HepG2 (cell line): ENCODE data around the gene ZNF627. TPM values are rescaled to one million over a fixed set of nuclear protein-coding genes. Genes with fewer than 3 reads are reported as not detected.

Source experiments
- ARID4A ChIP-seq: sonication (generic); formaldehyde crosslinking; IDR thresholded peaks from 2 replicates; pipeline ENCODE4 v1.5.0; 2020; ENCODE audit warnings: mild to moderate bottlenecking, missing genetic modification reagents, borderline replicate concordance
- E2F1 ChIP-seq: sonication (generic); formaldehyde crosslinking; IDR thresholded peaks from 2 replicates; pipeline ENCODE4 v1.5.0; 2020; ENCODE audit warnings: missing genetic modification reagents
- ELK4 ChIP-seq: sonication (generic); formaldehyde crosslinking; IDR thresholded peaks from 2 replicates; pipeline ENCODE4 v1.9.0; 2021; ENCODE audit warnings: missing genetic modification reagents, borderline replicate concordance
- FOXJ3 ChIP-seq: sonication (generic); formaldehyde crosslinking; IDR thresholded peaks from 2 replicates; pipeline ENCODE4 v1.4.0; 2020; ENCODE audit warnings: missing genetic modification reagents, mild to moderate bottlenecking, borderline replicate concordance
- JUN ChIP-seq: sonication (generic); formaldehyde crosslinking; IDR thresholded peaks from 2 replicates; pipeline ENCODE4 v1.4.0; 2020; ENCODE audit warnings: mild to moderate bottlenecking, missing genetic modification reagents
- MATR3 ChIP-seq: sonication (generic); formaldehyde crosslinking; IDR thresholded peaks from 2 replicates; pipeline ENCODE4 v1.4.0; 2020; ENCODE audit warnings: missing genetic modification reagents
- POGK ChIP-seq: sonication (generic); formaldehyde crosslinking; conservative IDR thresholded peaks from 2 replicates; pipeline ENCODE4 v1.8.0; 2022; ENCODE audit warnings: mild to moderate bottlenecking, moderate library complexity, missing genetic modification reagents
- TFDP1 ChIP-seq: IDR thresholded peaks from 2 replicates; pipeline ENCODE4 v1.6.1; 2016; ENCODE audit warnings: missing compliant biosample characterization, missing genetic modification reagents, borderline replicate concordance
- ZBTB39 ChIP-seq: sonication (generic); formaldehyde crosslinking; IDR thresholded peaks from 2 replicates; pipeline ENCODE4 v1.5.0; 2020; ENCODE audit warnings: missing genetic modification reagents
- ZNF816 ChIP-seq: sonication (generic); formaldehyde crosslinking; IDR thresholded peaks from 2 replicates; pipeline ENCODE4 v1.8.0; 2022; ENCODE audit warnings: missing genetic modification reagents, mild to moderate bottlenecking, borderline replicate concordance
- polyA plus RNA-seq, 8 experiments: library from polyadenylated mRNA; depleted of rRNA in 3 of 8; stranded (reverse) in 7 of 8; unstranded in 1 of 8; fragments of >200 nt; fragmentation: Illumina TruSeq in 4 of 8; extraction: Trizol in 4 of 8; gene quantifications; 2 replicates each; pipeline versions ENCODE4 v1.2.1 to v1.2.3, GENCODE V29; 2011 to 2016; ENCODE audit warnings: low read depth in 4 of 8, missing spikeins in 1 of 8, mixed read lengths in 1 of 8; ENCODE audit not compliant: insufficient read depth in 1 of 8
- total RNA-seq, 5 experiments: library from RNA; depleted of rRNA; stranded (reverse); fragments of >200 nt; fragmentation: Illumina TruSeq; extraction: Trizol; gene quantifications; 2 replicates each; pipeline ENCODE4 v1.2.3, GENCODE V29; 2016; ENCODE audit warnings: low read depth in 1 of 5

ZNF627 gene
- total and polyA plus RNA-seq, 2 of the 13 experiments (the other 11 are each of a cell fraction or from before 2014, with no cell fraction given): 4.2 to 12.7 TPM

GRCh38 chr19:11639602-11640471, 42.6 kb downstream of the ZNF627 start (continued):
- no peak for TF ChIP-seq POGK
- no peak for TF ChIP-seq ELK4 (CRISPR knock-in tag)
- TF ChIP-seq E2F1 (CRISPR knock-in tag): 0 out of 2 replicates have a peak, but pooled peaks have one; percentile 52
- peak; percentile 93; the same call in 1 of the 2 replicates for TF ChIP-seq TFDP1 (CRISPR knock-in tag)
- no peak for TF ChIP-seq ZNF816 (CRISPR knock-in tag)
- TF ChIP-seq MATR3 (CRISPR knock-in tag): no peak
- TF ChIP-seq JUN (CRISPR knock-in tag): no peak
- no peak for TF ChIP-seq ZBTB39 (CRISPR knock-in tag)
- TF ChIP-seq FOXJ3 (CRISPR knock-in tag): 0 out of 2 replicates have a peak, but pooled peaks have one; percentile 19
- peak; percentile 92 for TF ChIP-seq ARID4A
